SK-N-SH (cell line): ENCODE measurements around the gene APBA2. TPM values are rescaled to one million over a fixed set of nuclear protein-coding genes. Genes with fewer than 3 reads are reported as not detected.
A peak's percentile ranks its signal among the peaks of the same experiment; 100 is the strongest.

Experiments
- CTCF ChIA-PET: fragments of 300-600, 350-600 bp; formaldehyde crosslinking; extraction: SDS; loops from one replicate; lab custom pipeline; 2021; lab: Yijun Ruan, JAX
- POLR2A ChIA-PET: fragments of 350-600 bp; sonication (Branson Sonifier 250); formaldehyde crosslinking; extraction: SDS; loops from one replicate; lab custom pipeline; 2020; ENCODE audit warnings: antibody characterized with exemption, inconsistent platforms; lab: Yijun Ruan, JAX
- DNase-seq: peaks from one replicate; pipeline ENCODE4 v3.0.0; 2012
- H2AFZ ChIP-seq: fragments of 200-600 bp; sonication (generic); 2 replicates; pipeline ENCODE4 v1.8.1; 2016; ENCODE audit warnings: antibody characterized with exemption, mild to moderate bottlenecking, low read depth
- H3F3A ChIP-seq: fragments of 200-600 bp; sonication (generic); replicated peaks from 2 replicates; pipeline ENCODE3; 2016; ENCODE audit warnings: antibody characterized with exemption, mild to moderate bottlenecking; ENCODE audit not compliant: insufficient read depth
- H3K27ac ChIP-seq, 2 experiments: fragments of 200-500 bp in 1 of 2; fragments of 200-600 bp in 1 of 2; sonication (Bioruptor generic) in 1 of 2; sonication (generic), shearing (Covaris generic) in 1 of 2; 2 replicates each; pipeline versions ENCODE4 v1.5.1 to v1.6.1; 2014 to 2016; ENCODE audit warnings: low read depth in 2 of 2, inconsistent platforms in 1 of 2, low read length in 1 of 2, mild to moderate bottlenecking in 1 of 2, mixed read lengths in 1 of 2
- H3K27me3 ChIP-seq: fragments of 200-600 bp; sonication (generic), shearing (Covaris generic); 2 replicates; pipeline ENCODE4 v1.6.1; 2016; ENCODE audit warnings: mixed run types; ENCODE audit not compliant: insufficient read depth
- H3K36me3 ChIP-seq, 2 experiments: fragments of 200-500 bp in 1 of 2; fragments of 200-600 bp in 1 of 2; sonication (Bioruptor generic) in 1 of 2; sonication (generic) in 1 of 2; replicated peaks in 1 of 2; 2 replicates each; pipeline versions ENCODE3 to v1.5.1; 2014 to 2016; ENCODE audit warnings: low read length in 1 of 2, mild to moderate bottlenecking in 1 of 2; ENCODE audit not compliant: insufficient read depth in 2 of 2, control insufficient read depth in 1 of 2
- H3K4me1 ChIP-seq, 2 experiments: fragments of 200-500 bp in 1 of 2; fragments of 200-600 bp in 1 of 2; sonication (Bioruptor generic) in 1 of 2; sonication (generic), shearing (Covaris generic) in 1 of 2; 2 replicates each; pipeline versions ENCODE4 v1.5.1 to v1.6.1; 2014 to 2016; ENCODE audit warnings: low read depth in 1 of 2, low read length in 1 of 2, mixed run types in 1 of 2; ENCODE audit not compliant: insufficient read depth in 2 of 2, control insufficient read depth in 1 of 2
- H3K4me2 ChIP-seq: fragments of 200-600 bp; sonication (generic), shearing (Covaris generic); 2 replicates; pipeline ENCODE4 v1.6.1; 2017; ENCODE audit warnings: mixed run types
- H3K4me3 ChIP-seq, 2 experiments: fragments of 200-500 bp in 1 of 2; fragments of 200-600 bp in 1 of 2; sonication (Bioruptor generic) in 1 of 2; sonication (generic), shearing (Covaris generic) in 1 of 2; 2 replicates each; pipeline versions ENCODE4 v1.5.1 to v1.8.1; 2014 to 2016; ENCODE audit warnings: low read depth in 2 of 2, inconsistent platforms in 1 of 2, low read length in 1 of 2, mild to moderate bottlenecking in 1 of 2, mixed read lengths in 1 of 2, moderate library complexity in 1 of 2
- H3K79me2 ChIP-seq: fragments of 200-600 bp; sonication (generic); 2 replicates; pipeline ENCODE4 v1.8.1; 2017; ENCODE audit warnings: mild to moderate bottlenecking; ENCODE audit not compliant: insufficient read depth
- H3K9ac ChIP-seq: fragments of 200-600 bp; sonication (generic); 2 replicates; pipeline ENCODE4 v1.6.1; 2017; ENCODE audit warnings: mixed run types
- H3K9me2 ChIP-seq: fragments of 200-600 bp; sonication (generic); 2 replicates; pipeline ENCODE4 v1.6.1; 2017; ENCODE audit warnings: mixed run types
- H3K9me3 ChIP-seq: fragments of 200-600 bp; sonication (generic); 2 replicates; pipeline ENCODE4 v1.6.1; 2017; ENCODE audit warnings: mixed run types, mild to moderate bottlenecking, moderate library complexity
- H4K20me1 ChIP-seq: fragments of 200-600 bp; sonication (generic); 2 replicates; pipeline ENCODE4 v1.6.1; 2017; ENCODE audit warnings: mild to moderate bottlenecking, mixed run types; ENCODE audit not compliant: insufficient read depth
- CTCF ChIP-seq: fragments of 200-600 bp; sonication (generic); IDR thresholded peaks from 2 replicates; pipeline ENCODE4 v1.6.1; 2017; ENCODE audit warnings: antibody characterized with exemption, mild to moderate bottlenecking, moderate library complexity
- ELF1 ChIP-seq: IDR thresholded peaks from 2 replicates; pipeline ENCODE4 v1.4.0; 2012
- EP300 ChIP-seq, 2 experiments: IDR thresholded peaks; 2 replicates each; pipeline versions ENCODE4 v1.4.0 to v1.6.1; 2012; ENCODE audit warnings: borderline replicate concordance in 1 of 2, low read depth in 1 of 2, low read length in 1 of 2
- RAD21 ChIP-seq: IDR thresholded peaks from 2 replicates; pipeline ENCODE4 v1.6.1; 2012; ENCODE audit warnings: mild to moderate bottlenecking, low read length
- RFX5 ChIP-seq: IDR thresholded peaks from 2 replicates; pipeline ENCODE4 v1.6.1; 2012; ENCODE audit warnings: mild to moderate bottlenecking, improper control_type of control experiment, low read length
- RXRA ChIP-seq: IDR thresholded peaks from 2 replicates; pipeline ENCODE4 v1.4.0; 2012; ENCODE audit warnings: low read depth, mild to moderate bottlenecking, borderline replicate concordance
- SIN3A ChIP-seq: IDR thresholded peaks from 2 replicates; pipeline ENCODE4 v1.6.1; 2012; ENCODE audit warnings: low read depth, mild to moderate bottlenecking, low read length, moderate library complexity, borderline replicate concordance
- SMC3 ChIP-seq: IDR thresholded peaks from 2 replicates; pipeline ENCODE4 v1.6.1; 2012; ENCODE audit warnings: low read depth, low read length, improper control_type of control experiment
- YY1 ChIP-seq: IDR thresholded peaks from 2 replicates; pipeline ENCODE4 v1.4.0; 2012; ENCODE audit warnings: low read depth, mild to moderate bottlenecking
- WGBS: methylation state at CpG from one replicate; pipeline ENCODE4 v1.1.6; 2017; ENCODE audit warnings: low lambda C conversion rate; 5-methylcytosine and 5-hydroxymethylcytosine counted together
- polyA plus RNA-seq, 3 experiments: library from polyadenylated mRNA; depleted of rRNA; stranded (reverse); fragments of >200 nt; gene quantifications; 2 replicates each; pipeline ENCODE4 v1.2.3, GENCODE V29; 2012

Gene APBA2
- polyA plus RNA-seq, 1 of the 3 experiments (the other 2 are of a cell fraction) = 12.7 TPM

GRCh38 chr15:29139072-29139471, 253.3 kb downstream of the APBA2 start:
- Histone ChIP-seq H3K36me3 (no peaks in the 10 kb centered on the region), H3K27ac (no peak overlapping the region), H3K27me3 (peaks cover 5% of the 10 kb centered on the region; the same call in 1 of the 2 replicates), H3K79me2 (no peaks in the 10 kb centered on the region), H3K9me3 (no peaks in the 10 kb centered on the region), H3K4me3 (no peak overlapping the region), H3K9me2 (no peaks in the 10 kb centered on the region), H3K4me2 (no peak overlapping the region), H3K9ac (no peak overlapping the region), H3K4me1 (peaks cover 0 to 17% of the 10 kb centered on the region in 2 experiments; a peak in 1 of 4 replicates), H2AFZ (no peak overlapping the region), H3F3A (no peaks in the 10 kb centered on the region), H4K20me1 (no peaks in the 10 kb centered on the region)
- ChIA-PET CTCF (interaction anchor here (0.9 to 3.5 kb wide), 21 partner anchors 9 to 790 kb away, joined by 3 to 35 read pairs (median 6); a partner anchor contains a TSS), POLR2A (no interaction called here)
- 68% methylated on average over 19 of the region's 19 CpGs for WGBS
- DNase-seq = no peak
- TF ChIP-seq SIN3A (no peak), RXRA (no peak), ELF1 (no peak)

GRCh38 chr15:29139540-29140459, 254.0 kb downstream of the APBA2 start:
- POLR2A ChIA-PET = no interaction called here
- no peaks in the 10 kb centered on the region for H4K20me1 ChIP-seq
- 31% methylated on average over 28 of the region's 31 CpGs for WGBS
- no peaks in the 10 kb centered on the region for H3K9me3 ChIP-seq
- TF ChIP-seq RFX5 = no peak
- TF ChIP-seq CTCF = peak; percentile 71
- peak; percentile 52 for TF ChIP-seq SMC3
- TF ChIP-seq EP300 (IDR thresholded peaks at IDR 0.05; ENCODE audit: borderline replicate concordance in 1 of 2, low read depth in 1 of 2, low read length in 1 of 2) = no peak
- no peak for TF ChIP-seq YY1
- peak; percentile 74 for TF ChIP-seq RAD21
- TF ChIP-seq, all 33 proteins: peak for 3
- Histone ChIP-seq H3K9me2 (no peaks in the 10 kb centered on the region), H3K9ac (no peak overlapping the region), H2AFZ (no peak overlapping the region), H3K27ac (no peak overlapping the region), H3K79me2 (no peaks in the 10 kb centered on the region), H3K4me1 (peaks cover 0 to 13% of the 10 kb centered on the region in 2 experiments; a peak in 1 of 4 replicates), H3K4me3 (peak overlapping the region in 1 of 2 experiments; percentile 44; a peak in 1 of 4 replicates), H3F3A (no peaks in the 10 kb centered on the region), H3K27me3 (peaks cover 5% of the 10 kb centered on the region; the same call in 1 of the 2 replicates), H3K36me3 (no peaks in the 10 kb centered on the region), H3K4me2 (no peak overlapping the region)
- CTCF ChIA-PET = interaction anchor here (0.6 to 3.5 kb wide), 47 partner anchors 9 to 1822 kb away, joined by 3 to 35 read pairs (median 4); a partner anchor contains a TSS
- DNase-seq = peak; percentile 93
